Osteoblast (primary cell): ENCODE data around the gene CREG2. TPM values are rescaled to one million over a fixed set of nuclear protein-coding genes. Genes with fewer than 3 reads are reported as not detected.

Experiments used
- DNase-seq: peaks from one replicate; pipeline ENCODE4 v3.0.0; 2011; ENCODE audit warnings: low spot score, mixed read lengths; ENCODE audit not compliant: insufficient read length; ENCODE audit errors: missing footprints
- H2AFZ ChIP-seq: 2 replicates; pipeline ENCODE4 v1.6.0; 2011; ENCODE audit warnings: mild to moderate bottlenecking, low read length
- H3K27ac ChIP-seq: 2 replicates; pipeline ENCODE4 v1.5.1; 2011; ENCODE audit warnings: mild to moderate bottlenecking, low read depth, low read length, moderate library complexity
- H3K27me3 ChIP-seq: 2 replicates; pipeline ENCODE4 v1.6.0; 2012; ENCODE audit warnings: mild to moderate bottlenecking, control low read depth, inconsistent platforms, low read length, moderate library complexity; ENCODE audit not compliant: insufficient read depth
- H3K36me3 ChIP-seq: 2 replicates; pipeline ENCODE4 v1.5.1; 2011; ENCODE audit warnings: mild to moderate bottlenecking, low read length, control low read depth, moderate library complexity; ENCODE audit not compliant: insufficient read depth
- H3K4me1 ChIP-seq: 2 replicates; pipeline ENCODE4 v1.5.1; 2011; ENCODE audit warnings: mild to moderate bottlenecking, low read length, control low read depth, moderate library complexity; ENCODE audit not compliant: insufficient read depth
- H3K4me2 ChIP-seq: 2 replicates; pipeline ENCODE4 v1.6.0; 2011; ENCODE audit warnings: mild to moderate bottlenecking, low read length; ENCODE audit not compliant: insufficient read depth
- H3K4me3 ChIP-seq: fragments of 200-600 bp; sonication (generic); 3 replicates; pipeline ENCODE4 v1.5.1; 2012; ENCODE audit warnings: mild to moderate bottlenecking, low read length, inconsistent platforms; ENCODE audit not compliant: insufficient read depth
- H3K79me2 ChIP-seq: 2 replicates; pipeline ENCODE4 v1.6.0; 2012; ENCODE audit warnings: mild to moderate bottlenecking, low read length, control low read depth, inconsistent platforms; ENCODE audit not compliant: insufficient read depth
- H3K9me3 ChIP-seq: 2 replicates; pipeline ENCODE4 v1.5.1; 2011; ENCODE audit warnings: low read depth, low read length, control low read depth
- H4K20me1 ChIP-seq: 2 replicates; pipeline ENCODE4 v1.6.0; 2012; ENCODE audit warnings: mild to moderate bottlenecking, low read length, control low read depth; ENCODE audit not compliant: insufficient read depth
- total RNA-seq: library from RNA; depleted of rRNA; stranded (reverse); fragments of >200 nt; gene quantifications from 2 replicates; pipeline ENCODE4 v1.2.3, GENCODE V29; 2012
- TF ChIP-seq, protein P1 (sequence below): IDR thresholded peaks from 2 replicates; pipeline ENCODE4 v1.5.1; 2011; ENCODE audit warnings: mild to moderate bottlenecking, low read depth, low read length, moderate library complexity; ENCODE audit errors: extremely low read depth

The CREG2 gene
- total RNA-seq, 1 donor = 0.36 TPM

GRCh38 chr2:101340141-101340551, 47.2 kb downstream of the CREG2 start:
- Histone ChIP-seq H3K79me2 (no peaks in the 10 kb centered on the region), H3K4me1 (peaks cover 10% of the 10 kb centered on the region), H3K36me3 (no peaks in the 10 kb centered on the region), H3K4me3 (no peak overlapping the region), H3K27ac (no peak overlapping the region), H3K27me3 (no peaks in the 10 kb centered on the region), H2AFZ (no peak overlapping the region), H3K4me2 (no peak overlapping the region), H4K20me1 (no peaks in the 10 kb centered on the region), H3K9me3 (no peaks in the 10 kb centered on the region)
- DNase-seq = no peak
- TF ChIP-seq, protein P1, sequence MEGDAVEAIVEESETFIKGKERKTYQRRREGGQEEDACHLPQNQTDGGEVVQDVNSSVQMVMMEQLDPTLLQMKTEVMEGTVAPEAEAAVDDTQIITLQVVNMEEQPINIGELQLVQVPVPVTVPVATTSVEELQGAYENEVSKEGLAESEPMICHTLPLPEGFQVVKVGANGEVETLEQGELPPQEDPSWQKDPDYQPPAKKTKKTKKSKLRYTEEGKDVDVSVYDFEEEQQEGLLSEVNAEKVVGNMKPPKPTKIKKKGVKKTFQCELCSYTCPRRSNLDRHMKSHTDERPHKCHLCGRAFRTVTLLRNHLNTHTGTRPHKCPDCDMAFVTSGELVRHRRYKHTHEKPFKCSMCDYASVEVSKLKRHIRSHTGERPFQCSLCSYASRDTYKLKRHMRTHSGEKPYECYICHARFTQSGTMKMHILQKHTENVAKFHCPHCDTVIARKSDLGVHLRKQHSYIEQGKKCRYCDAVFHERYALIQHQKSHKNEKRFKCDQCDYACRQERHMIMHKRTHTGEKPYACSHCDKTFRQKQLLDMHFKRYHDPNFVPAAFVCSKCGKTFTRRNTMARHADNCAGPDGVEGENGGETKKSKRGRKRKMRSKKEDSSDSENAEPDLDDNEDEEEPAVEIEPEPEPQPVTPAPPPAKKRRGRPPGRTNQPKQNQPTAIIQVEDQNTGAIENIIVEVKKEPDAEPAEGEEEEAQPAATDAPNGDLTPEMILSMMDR = no peak

DNA sequence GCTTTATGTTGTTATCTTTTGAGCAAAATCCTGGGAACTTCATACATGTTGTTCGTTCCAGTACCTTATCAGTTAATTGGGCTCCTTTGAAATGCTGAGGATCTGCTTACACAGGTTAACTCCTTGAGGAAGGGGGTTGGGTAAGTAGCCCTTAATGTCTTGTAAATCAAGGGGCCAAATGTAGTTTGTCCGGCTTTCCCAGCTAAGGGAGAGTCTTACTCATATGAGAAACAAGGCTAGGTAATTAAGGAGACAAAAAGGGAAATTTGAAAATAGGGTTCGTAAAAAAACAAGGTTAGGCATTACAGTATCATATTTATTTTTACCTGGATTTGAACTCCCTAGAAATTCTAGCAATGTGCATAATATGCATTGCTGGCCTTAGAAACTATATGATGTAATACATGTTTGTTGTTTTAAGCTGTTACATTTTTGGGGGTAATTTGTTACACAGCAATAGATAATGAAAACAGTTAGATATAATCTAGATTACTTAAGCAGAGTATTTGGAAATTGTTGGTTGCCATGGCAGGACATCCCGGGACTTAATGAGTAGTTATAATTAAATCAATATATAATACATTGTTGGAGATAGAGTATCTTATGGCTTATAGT, 47.9 kb downstream of the CREG2 start:
- Histone ChIP-seq H3K79me2 (no peaks in the 10 kb centered on the region), H3K36me3 (no peaks in the 10 kb centered on the region), H2AFZ (no peak overlapping the region), H3K27ac (no peak overlapping the region), H3K4me2 (no peak overlapping the region), H3K4me1 (peaks cover 10% of the 10 kb centered on the region), H3K27me3 (no peaks in the 10 kb centered on the region), H3K9me3 (no peaks in the 10 kb centered on the region), H4K20me1 (no peaks in the 10 kb centered on the region), H3K4me3 (no peak overlapping the region)
- TF ChIP-seq, protein P1 = no peak
- DNase-seq = no peak

- Histone ChIP-seq H3K4me2 (peak overlapping the region; percentile 60), H3K27ac (no peak overlapping the region), H3K4me3 (no peak overlapping the region), H2AFZ (peak overlapping the region; percentile 20), H3K27me3 (no peaks in the 10 kb centered on the region), H3K9me3 (no peaks in the 10 kb centered on the region), H3K4me1 (peaks cover 10% of the 10 kb centered on the region), H3K79me2 (no peaks in the 10 kb centered on the region), H4K20me1 (no peaks in the 10 kb centered on the region), H3K36me3 (no peaks in the 10 kb centered on the region)
- no peak for DNase-seq
- TF ChIP-seq, protein P1 = no peak
These were observed 49.4 kb downstream of the CREG2 start for GRCh38 chr2:101337877-101338276.

- DNase-seq = no peak
- peaks cover 6% of the 10 kb centered on the region for H3K4me1 ChIP-seq
- H3K79me2 ChIP-seq = no peaks in the 10 kb centered on the region
- no peaks in the 10 kb centered on the region for H3K9me3 ChIP-seq
- TF ChIP-seq, protein P1 = no peak
- H3K4me2 ChIP-seq = no peak overlapping the region
- H2AFZ ChIP-seq = no peak overlapping the region
- H3K27me3 ChIP-seq = no peaks in the 10 kb centered on the region
- no peaks in the 10 kb centered on the region for H3K36me3 ChIP-seq
- H3K27ac ChIP-seq = no peak overlapping the region
- H4K20me1 ChIP-seq = no peaks in the 10 kb centered on the region
- H3K4me3 ChIP-seq = no peak overlapping the region
These were observed 54.2 kb downstream of the CREG2 start for GRCh38 chr2:101332885-101333766.
